ENCODE results near the gene PRTN3.
"Not testable (repeated sequence)": the region's sequence is repeated elsewhere in the genome, so short reads cannot be mapped to it uniquely, and the experiment has no call there.

PRTN3 gene

DNA sequence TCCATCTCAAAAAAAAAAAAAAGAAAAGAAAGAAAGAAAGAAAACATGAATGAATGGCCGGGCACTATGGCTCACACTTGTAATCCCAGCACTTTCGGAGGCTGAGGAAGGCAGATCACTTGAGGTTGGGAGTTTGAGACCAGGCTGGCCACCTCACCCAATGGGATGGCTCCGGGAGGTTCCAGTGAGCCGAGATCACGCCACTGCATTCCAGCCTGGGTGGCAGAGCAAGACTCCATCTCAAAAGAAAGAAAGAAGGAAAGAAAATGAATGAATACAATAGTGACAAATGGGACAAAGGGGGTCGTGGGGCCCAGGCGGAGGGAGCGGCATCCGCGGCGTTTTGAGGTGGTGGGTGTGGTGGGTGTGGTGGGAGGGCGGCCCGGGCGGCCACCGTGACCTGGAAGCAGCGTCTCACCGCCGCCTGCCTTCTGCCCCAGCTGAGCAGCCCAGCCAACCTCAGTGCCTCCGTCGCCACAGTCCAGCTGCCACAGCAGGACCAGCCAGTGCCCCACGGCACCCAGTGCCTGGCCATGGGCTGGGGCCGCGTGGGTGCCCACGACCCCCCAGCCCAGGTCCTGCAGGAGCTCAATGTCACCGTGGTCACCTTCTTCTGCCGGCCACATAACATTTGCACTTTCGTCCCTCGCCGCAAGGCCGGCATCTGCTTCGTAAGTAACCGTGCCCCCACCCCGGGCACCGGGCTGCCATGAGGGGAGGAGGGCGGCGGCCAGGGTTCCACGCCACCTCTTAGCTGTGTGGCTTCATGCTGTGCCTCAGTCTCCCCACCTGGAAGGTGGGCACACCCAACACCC lies 5.1 kb downstream of the PRTN3 start:
- DNase-seq: no peak

DNA sequence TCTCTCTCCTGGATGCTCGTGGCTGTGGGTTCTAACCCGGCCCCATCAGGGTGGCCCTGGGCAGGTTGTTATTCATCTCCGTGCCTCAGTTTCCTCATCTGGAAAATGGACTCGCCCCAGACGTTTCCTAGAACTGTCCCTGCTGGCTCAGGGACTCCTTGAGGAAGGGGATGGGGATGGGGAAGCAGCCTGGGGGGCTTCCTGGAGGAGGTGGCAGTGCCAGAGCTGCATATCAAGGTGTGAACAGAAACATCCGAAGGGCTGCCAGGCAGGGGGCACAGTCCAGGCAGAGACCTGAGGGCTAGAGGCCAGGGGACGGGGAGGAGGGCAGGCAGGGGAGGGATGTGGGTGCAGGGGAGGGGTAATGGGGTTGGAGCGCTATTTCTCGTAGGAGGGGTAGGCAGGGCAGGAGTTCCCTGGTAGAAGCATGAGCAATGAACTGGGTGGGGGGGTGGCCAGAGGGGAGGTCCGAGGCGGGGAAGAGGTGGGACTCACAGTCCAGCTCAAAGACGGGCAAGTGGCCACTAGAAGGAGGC lies 7.7 kb downstream of the PRTN3 start:
- DNase-seq: no peak

- DNase-seq: not testable (repeated sequence)
Observed at GRCh38 chr19:849195-849594, 8.4 kb downstream of the PRTN3 start.

- no peak for DNase-seq
Observed at GRCh38 chr19:850221-850978, 9.6 kb downstream of the PRTN3 start.

DNA sequence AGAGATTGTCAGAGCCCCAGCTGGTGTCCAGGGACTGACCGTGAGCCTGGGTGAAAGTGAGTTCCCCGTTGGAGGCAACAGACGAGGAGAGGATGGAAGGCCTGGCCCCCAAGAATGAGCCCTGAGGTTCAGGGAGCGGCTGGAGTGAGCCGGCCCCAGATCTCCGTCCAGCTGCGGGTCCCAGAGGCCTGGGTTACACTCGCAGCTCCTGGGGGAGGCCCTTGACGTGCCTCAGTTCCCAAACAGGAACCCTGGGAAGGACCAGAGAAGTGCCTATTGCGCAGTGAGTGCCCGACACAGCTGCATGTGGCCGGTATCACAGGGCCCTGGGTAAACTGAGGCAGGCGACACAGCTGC lies 10.2 kb downstream of the PRTN3 start:
- DNase-seq: no peak

DNA sequence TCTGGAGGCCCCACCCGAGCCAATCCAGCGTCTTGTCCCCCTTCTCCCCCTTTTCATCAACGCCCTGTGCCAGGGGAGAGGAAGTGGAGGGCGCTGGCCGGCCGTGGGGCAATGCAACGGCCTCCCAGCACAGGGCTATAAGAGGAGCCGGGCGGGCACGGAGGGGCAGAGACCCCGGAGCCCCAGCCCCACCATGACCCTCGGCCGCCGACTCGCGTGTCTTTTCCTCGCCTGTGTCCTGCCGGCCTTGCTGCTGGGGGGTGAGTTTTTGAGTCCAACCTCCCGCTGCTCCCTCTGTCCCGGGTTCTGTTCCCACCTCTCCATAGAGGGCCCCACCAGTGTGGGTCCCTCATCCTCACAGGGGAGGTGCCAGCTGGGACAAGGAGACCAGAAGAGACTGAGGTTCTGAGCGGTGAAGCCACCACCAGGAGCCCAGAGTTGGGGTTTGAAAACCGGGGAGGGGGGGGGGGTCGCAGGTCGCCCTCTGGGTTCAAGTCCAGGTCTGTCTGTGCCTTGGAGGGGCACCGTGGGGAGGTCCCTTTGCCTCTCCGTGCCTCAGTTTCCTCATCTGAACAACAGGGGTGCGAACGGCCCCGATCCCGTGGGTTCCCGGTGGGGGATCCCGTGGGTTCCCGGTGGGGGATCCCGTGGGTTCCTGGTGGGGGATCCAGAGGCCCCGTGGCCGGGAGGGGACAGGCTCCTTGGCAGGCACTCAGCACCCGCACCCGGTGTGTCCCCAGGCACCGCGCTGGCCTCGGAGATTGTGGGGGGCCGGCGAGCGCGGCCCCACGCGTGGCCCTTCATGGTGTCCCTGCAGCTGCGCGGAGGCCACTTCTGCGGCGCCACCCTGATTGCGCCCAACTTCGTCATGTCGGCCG lies 11.6 kb downstream of the PRTN3 start, which contains the start of gene ELANE:
ELANE (plus strand) TSS at position 168 of the 878 bp plus-strand sequence; CDS start at position 194, 26 bp downstream.
- no peak for DNase-seq

- no peak for DNase-seq
Observed at GRCh38 chr19:853014-853585, 12.3 kb downstream of the PRTN3 start.

DNA sequence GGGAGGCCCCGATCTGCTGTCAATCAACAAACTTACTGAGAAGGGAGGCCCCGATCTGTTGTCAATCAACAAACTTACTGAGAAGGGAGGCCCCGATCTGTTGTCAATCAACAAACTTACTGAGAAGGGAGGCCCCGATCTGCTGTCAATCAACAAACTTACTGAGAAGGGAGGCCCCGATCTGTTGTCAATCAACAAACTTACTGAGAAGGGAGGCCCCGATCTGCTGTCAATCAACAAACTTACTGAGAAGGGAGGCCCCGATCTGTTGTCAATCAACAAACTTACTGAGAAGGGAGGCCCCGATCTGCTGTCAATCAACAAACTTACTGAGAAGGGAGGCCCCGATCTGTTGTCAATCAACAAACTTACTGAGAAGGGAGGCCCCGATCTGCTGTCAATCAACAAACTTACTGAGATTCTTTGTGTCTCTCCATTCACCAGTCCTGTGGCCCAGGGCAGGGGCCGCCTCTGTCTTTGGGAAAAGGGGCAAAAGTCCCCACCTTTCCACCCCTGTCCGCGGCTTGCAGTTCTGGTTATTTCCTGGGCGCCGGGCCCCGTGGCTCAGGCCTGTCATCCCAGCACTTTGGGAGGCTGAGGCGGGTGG lies 12.9 kb downstream of the PRTN3 start:
- not testable (repeated sequence) for DNase-seq

GRCh38 chr19:854549-854948 lies 13.8 kb downstream of the PRTN3 start:
- DNase-seq: no peak

DNA sequence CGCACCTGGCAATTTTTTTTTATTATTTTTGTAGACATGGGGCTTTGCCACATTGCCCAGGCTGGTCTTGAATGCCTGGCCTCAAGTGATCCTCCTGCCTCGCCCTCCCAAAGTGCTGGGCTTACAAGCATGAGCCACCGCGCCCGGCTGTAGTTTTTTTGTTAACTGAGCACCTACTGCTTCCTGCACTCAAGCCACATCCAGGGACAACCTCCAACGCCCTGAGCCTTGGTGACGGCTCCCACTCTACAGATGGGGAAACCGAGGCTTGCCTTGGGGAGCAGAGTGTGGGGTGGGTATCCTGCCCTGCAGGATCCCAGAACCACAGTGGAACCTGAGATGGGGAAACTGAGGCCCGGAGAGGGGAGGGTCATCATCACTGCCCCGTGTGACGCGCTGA lies 14.3 kb downstream of the PRTN3 start:
- DNase-seq: no peak

DNA sequence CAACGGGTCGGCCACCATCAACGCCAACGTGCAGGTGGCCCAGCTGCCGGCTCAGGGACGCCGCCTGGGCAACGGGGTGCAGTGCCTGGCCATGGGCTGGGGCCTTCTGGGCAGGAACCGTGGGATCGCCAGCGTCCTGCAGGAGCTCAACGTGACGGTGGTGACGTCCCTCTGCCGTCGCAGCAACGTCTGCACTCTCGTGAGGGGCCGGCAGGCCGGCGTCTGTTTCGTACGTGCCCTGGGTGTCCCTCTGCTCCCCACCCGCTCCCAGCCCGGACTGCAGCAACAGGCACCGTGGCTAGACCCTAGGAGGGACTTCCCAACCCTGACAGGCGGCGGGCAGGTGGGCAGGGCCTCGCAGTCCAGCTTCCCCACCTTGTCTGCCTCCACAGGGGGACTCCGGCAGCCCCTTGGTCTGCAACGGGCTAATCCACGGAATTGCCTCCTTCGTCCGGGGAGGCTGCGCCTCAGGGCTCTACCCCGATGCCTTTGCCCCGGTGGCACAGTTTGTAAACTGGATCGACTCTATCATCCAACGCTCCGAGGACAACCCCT lies 14.8 kb downstream of the PRTN3 start:
- no peak for DNase-seq

DNA sequence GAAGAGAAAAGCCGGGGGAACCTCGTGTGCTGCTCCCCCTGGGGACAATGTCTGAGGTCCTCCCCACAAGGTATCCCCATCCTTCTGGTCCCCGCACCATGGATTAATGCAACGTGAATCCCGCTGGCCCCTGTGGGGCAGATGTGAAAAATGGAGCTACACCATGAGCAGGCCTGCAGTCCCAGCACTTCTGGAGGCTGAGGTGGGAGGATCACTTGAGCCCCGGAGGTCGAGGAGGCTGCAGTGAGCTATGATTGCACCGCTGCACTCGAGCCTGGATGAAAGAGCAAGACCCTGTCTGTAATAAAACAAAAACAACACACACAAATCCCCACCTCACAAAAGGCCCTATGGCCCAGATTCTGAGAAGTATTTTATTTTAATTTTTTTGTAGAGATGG lies 17.5 kb downstream of the PRTN3 start:
- no peak for DNase-seq

- DNase-seq: no peak
Observed at GRCh38 chr19:858868-859843, 18.4 kb downstream of the PRTN3 start, which contains the start of gene CFD. CFD (plus strand) TSS chr19:859664; CDS start chr19:859690, 26 bp downstream.

GRCh38 chr19:861141-861755 lies 20.4 kb downstream of the PRTN3 start:
- DNase-seq: no peak

DNA sequence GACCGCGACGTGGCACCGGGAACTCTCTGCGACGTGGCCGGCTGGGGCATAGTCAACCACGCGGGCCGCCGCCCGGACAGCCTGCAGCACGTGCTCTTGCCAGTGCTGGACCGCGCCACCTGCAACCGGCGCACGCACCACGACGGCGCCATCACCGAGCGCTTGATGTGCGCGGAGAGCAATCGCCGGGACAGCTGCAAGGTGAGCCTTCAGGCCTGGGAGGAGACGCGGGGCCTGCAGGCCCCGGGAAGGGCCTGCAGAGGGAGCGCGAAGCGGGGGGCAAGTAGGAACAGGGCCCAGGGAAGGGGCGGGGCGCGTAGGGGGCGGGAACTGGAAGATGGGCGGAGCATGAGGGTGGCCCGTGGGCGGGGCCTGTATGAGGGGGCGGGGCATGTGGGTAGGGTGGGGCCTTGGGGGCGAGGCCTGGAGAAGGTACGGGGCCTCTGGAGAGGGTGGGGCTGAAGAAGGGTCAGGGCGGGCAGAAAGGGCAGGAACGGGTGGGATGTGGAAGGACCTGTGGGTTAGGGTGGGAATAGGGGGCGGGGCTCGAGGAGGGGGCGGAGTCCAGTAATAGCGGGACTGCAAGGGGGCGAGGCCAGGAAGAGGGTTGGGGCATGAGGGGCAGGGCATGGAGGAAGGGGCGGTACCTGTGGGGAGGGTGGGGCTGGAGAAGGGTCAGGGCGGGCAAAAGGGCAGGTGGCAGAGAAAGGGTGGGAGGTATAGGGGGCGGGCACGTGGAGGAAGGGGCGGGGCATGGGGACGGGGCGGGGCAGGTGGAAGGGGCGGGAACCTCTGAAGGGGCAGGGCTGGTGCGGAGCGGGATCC lies 21.2 kb downstream of the PRTN3 start:
- peak; percentile 82 to 83 for DNase-seq

- peak; percentile 88 to 89 for DNase-seq
Observed at GRCh38 chr19:862581-863314, 21.9 kb downstream of the PRTN3 start.

GRCh38 chr19:863315-863620 lies 22.5 kb downstream of the PRTN3 start:
- DNase-seq: peak in 1 of 2 experiments; percentile 42

- no peak for DNase-seq
Observed at GRCh38 chr19:866769-867300, 26.0 kb downstream of the PRTN3 start.
